D341Med (cell line): ENCODE results near the gene OTUD5.

ENCODE experiments used
- DNase-seq: peaks from one replicate; pipeline ENCODE4 v3.0.0; 2012; ENCODE audit warnings: low spot score

OTUD5 gene

DNA sequence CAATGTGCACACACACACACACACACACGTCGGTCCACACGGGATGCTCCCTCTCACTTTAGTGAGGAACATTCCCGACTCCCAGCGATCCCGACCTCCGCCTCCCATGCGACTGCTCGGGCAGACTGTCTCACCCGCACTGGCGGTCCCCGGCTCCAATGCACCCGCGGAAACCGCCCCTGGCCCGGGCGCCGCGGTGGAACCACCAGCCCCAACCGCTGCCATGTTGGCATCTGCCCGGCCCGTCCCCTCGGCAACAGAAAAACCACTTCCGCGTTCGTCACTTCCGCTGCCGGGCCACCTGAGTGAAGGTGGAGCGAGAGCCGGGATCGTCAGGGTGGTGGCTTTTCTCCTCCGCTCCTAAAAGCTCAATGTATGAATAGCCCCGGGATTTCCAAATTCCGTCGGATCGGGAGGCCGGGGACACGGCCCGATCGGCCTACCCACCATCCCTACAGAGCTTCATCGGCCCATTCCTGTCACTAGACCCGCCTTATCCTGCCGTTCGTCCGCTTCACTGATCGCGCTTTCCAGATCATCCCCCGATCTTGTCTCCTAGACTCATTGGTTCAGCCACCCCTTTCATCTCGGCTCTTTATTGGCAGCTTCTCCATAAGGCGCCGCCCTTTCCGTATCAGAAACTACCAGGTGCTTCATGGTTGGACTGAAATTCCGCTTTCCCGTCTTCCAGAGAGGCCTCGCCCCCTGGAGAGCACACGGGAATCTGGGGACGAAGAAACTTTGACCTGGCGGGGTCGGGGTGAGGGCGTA lies 45.8 kb downstream of the OTUD5 start, which contains the start of gene SLC35A2:
Gene SLC35A2 (minus strand): TSS at position 235 of the 771 bp plus-strand sequence. CDS start 10 bp downstream, at position 225.
- peak; percentile 85 for DNase-seq

GRCh38 chrX:48910926-48911411 lies 46.4 kb downstream of the OTUD5 start:
- DNase-seq, result no peak

- no peak for DNase-seq
Observed at GRCh38 chrX:48909703-48910294, 47.6 kb downstream of the OTUD5 start.

GRCh38 chrX:48908600-48908999 lies 48.8 kb downstream of the OTUD5 start:
- no peak for DNase-seq

- no peak for DNase-seq
Observed at GRCh38 chrX:48905090-48905790, 52.2 kb downstream of the OTUD5 start.

DNA sequence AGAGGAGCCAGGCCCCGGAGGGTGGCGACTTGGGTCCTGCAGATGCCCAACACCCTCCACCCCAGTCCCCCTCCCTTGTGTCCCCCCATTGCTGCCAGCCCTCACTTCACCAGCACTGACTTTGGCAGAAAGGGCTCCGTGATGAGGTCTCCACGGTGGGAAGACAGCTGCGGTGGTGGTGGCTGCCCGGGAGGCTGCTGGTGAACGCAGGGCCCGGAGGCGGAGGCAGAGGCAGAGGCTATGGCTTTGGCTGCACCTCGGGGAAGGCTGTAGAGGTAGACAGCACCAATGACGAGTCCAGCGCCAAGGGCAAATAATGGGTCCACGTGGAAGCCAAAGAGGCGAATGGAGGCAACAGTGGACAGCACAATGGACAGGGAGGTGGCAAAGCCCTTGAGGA lies 52.8 kb downstream of the OTUD5 start:
- no peak for DNase-seq

GRCh38 chrX:48904180-48904579 lies 53.2 kb downstream of the OTUD5 start:
- no peak for DNase-seq

DNA sequence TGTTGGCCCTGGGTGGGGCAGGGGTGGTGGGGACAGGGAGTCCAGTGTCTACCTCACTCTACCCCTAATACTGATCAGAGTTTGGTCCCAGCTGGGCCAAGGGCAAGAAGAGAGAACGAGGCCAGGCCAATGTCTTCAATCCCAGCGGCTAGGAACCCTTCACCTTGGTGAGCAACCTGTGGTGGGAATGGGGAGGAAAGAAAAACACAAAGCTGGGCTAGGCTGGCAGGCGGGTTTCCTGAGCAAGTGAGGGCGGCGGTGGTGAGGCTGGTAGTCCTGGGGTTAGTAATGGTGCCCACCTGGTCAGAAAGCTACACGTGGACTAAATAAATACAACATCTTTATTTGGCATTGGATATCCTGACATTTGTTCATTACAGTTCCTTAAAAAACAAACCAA lies 54.1 kb downstream of the OTUD5 start:
- DNase-seq, result no peak

GRCh38 chrX:48902776-48903175 lies 54.6 kb downstream of the OTUD5 start:
- DNase-seq, result no peak

DNA sequence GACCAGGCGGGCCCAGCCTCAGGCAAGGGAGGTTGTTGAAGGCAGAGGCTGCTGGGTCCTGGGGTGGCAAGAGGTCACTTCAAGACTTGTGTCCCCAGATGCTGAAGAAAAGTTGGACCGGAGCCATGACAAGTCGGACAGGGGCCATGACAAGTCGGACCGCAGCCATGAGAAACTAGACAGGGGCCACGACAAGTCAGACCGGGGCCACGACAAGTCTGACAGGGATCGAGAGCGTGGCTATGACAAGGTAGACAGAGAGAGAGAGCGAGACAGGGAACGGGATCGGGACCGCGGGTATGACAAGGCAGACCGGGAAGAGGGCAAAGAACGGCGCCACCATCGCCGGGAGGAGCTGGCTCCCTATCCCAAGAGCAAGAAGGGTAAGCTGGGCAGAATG lies 55.3 kb downstream of the OTUD5 start:
- no peak for DNase-seq

DNA sequence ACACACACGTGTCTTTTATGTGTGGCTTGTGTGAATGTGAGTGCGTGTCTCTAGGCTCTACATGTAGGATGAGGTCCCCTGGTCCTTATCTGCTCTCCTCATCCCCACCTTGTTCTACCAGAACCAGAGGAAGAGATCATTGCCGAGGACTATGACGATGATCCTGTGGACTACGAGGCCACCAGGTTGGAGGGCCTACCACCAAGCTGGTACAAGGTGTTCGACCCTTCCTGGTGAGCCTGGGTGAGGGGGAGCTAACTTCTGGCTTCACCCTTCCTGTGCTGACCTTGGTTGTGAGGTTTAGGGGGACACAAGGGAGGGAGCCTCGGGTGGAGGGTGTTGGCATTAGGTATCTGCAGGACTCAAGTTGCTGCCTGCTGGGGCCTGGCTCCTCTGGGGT lies 56.3 kb downstream of the OTUD5 start:
- DNase-seq, result no peak

GRCh38 chrX:48899078-48899410 lies 58.4 kb downstream of the OTUD5 start:
- DNase-seq, result no peak

DNA sequence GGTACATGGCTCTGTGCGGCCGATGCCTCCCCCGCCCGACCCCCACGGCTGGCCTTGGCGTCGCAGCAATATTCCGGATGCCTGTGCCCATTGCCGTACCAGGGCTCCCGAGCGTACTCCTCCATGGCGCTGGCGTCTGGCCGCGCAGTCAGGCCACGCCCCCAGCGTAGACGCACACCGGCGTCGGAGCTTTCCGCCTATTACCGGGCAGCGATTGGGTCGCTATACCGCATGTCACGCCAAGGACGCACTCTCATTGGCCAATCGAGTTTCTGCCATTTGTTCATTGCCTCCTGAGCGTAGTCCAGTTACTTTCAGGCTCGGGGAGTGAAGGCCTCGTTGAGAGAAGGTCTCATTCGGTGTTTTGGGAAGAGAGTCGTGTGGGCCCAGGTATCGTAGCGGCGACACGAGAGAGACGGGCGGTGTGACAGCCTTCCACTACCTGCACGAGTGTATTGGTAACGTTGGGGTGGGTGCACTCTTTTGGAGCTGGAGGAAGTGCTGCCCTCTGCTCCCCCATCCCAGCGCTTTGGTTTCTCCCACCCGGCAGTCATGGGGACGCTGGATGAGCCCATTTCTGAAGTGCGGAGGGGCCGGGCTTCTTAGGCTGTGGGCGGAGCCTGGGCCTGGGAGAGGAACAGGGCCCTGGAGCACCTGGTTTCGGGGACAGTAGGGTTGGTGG lies 59.6 kb downstream of the OTUD5 start, which contains the start of the genes PQBP1 and TIMM17B:
Gene PQBP1 (plus strand): TSS at position 306 of the 682 bp plus-strand sequence. CDS start 580 bp downstream, outside the sequence.
Gene TIMM17B (minus strand): TSS at position 144 of the 682 bp plus-strand sequence. CDS start 19 bp downstream, at position 125.
- DNase-seq, result peak; percentile 84

- DNase-seq, result peak; percentile 74
Observed at GRCh38 chrX:48897157-48897624, 60.2 kb downstream of the OTUD5 start.

DNA sequence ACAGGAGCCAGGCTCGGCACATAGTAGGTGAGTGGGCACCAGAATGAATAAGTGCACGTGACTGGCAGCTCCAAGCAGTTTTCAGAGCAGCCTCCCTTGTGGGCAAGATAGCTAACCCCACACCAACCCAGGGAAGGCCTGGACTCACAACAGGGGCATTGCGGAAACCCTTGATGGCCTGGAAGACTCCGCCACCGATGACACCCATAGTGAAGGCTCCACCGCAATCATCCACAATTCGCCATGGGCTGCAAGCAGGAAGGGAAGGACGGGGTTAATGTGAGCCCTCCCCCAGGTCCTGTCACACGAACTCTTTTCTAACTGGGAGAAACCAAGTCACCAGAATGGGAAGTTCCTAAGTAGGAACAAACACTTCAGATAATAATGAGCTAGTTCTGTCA lies 60.8 kb downstream of the OTUD5 start:
- no peak for DNase-seq

DNA sequence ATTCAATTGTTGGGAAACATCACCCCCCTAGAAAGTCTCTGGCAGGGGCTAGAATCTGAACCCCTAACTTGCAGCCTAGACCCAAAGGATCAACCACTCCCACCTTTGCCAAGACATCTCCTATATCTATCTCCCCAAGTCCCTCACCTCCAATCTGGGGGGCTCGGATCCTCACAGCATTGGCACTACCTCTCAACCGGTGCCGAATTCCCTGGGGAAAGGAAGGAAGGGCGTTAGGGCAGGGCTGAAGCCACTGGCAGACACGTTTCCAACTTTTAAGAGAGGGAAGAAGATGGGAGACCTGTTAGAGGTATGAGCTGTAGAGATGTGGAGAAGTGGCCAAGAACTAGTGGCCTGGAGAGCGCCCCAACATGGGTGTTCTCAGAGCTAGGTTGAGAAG lies 62.5 kb downstream of the OTUD5 start:
- no peak for DNase-seq

DNA sequence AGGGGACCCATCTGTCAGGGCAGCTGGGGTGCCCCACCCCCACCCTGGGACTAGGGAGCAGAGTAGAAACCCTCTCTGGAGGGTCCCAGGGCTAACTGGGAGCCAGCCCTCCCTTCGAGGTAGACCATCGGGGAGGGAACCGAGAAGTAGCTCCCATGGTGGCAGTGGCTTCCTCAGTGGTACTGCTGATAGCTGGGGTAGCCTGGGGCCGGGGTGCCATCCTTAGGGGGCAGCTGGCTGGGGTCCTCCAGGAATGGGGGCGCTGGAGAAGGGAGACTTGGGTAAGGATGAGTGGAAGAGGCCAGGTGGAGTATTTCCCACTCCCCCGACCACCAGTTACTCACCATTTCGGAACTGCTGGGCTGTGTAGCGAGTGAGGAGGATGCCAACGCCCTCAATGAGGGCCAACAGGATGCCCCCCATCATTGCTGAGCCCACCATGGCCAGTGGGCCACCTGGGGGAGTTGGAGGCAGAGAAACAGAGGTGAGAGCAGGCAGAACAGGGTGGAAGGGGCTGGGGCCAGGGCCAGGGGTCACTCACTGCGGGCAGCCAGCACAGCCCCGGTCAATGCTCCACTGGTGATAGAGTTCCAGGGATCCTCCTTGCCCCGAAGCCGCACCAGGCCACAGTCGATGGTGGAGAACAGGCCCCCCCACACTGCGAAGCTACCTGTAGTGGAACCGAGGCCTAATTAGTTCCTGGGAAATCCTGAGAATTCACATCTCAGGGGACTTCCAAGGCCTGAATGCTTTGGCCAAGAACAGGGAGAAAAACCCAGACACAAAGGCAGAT lies 63.7 kb downstream of the OTUD5 start:
- DNase-seq, result no peak

DNA sequence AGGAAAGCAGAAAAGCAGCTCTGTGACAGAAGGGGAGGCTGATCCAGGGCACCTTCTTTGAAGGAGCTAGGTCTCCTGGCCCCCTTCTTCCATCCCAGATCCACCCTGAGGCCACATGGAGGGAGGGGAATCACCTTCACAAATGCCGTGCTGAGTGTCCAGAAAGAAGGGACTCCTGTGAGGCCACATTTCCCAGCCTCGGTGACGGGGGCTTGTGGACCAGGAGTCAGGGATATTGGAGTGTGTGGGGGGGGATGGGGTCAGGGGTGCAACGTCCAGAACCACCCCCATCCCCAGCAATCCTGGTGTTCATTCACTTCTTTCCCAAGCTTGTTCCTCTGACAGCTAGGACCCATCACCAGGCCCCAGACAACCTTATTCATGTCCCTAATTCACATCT lies 64.5 kb downstream of the OTUD5 start:
- no peak for DNase-seq

DNA sequence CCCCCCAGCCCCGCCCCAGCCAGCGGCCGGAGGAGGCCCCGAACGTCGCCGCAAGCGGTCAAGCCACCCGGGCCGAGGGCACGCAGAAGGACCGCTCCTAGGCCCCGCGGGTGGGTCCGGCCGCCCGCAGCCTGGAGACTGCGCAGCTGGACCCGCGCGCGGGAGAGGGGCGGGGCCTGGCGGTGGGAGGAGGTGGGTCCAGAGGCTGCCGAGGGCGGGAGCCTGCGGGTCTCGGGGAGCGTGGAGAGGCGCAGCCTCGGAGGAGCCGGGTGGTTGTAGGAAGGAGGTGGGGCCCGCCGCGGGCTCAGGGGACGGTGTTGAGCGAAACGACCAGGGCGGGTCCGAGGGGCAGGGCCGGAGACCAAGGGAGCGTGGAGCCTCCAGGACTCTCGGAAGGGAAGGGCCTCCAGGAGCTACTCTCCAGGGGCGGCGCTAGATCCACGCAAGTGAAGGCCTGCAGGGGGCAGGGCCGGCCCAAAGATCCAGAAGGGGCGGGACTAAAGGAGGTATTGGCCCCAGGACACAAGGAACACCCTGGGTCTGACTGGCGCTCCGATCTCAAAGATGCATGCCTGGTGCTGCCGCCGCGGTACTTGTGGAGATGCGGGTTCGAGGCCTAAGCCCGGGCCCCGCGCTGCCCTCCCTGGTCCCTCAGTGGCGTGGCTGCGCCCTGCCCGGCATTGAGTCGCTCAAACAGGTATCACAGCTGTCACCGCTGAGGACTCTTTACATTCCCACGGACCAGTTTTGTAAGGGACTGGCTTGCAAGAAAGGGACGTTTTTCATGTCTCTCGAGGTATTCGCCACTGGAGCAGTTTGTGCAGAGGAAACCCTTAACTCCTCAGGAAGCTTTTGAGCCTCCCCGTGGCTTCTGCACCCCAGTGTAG lies 65.8 kb downstream of the OTUD5 start:
- peak; percentile 82 for DNase-seq

GRCh38 chrX:48890934-48891401 lies 66.4 kb downstream of the OTUD5 start:
- DNase-seq, result peak; percentile 42
